Activated CD4-positive, alpha-beta T cell treated with anti-CD3 and anti-CD28 coated beads for 1 hour (primary cell): Measurements from ENCODE around the gene NKD1.
"Not testable (repeated sequence)": the region's sequence is repeated elsewhere in the genome, so short reads cannot be mapped to it uniquely, and the experiment has no call there.

Source experiments
- DNase-seq: peaks from one replicate; pipeline ENCODE4 v3.0.0-alpha.2; 2020

Gene NKD1

GRCh38 chr16:50559804-50560514 lies 11.8 kb downstream of the NKD1 start:
- no peak for DNase-seq

DNA sequence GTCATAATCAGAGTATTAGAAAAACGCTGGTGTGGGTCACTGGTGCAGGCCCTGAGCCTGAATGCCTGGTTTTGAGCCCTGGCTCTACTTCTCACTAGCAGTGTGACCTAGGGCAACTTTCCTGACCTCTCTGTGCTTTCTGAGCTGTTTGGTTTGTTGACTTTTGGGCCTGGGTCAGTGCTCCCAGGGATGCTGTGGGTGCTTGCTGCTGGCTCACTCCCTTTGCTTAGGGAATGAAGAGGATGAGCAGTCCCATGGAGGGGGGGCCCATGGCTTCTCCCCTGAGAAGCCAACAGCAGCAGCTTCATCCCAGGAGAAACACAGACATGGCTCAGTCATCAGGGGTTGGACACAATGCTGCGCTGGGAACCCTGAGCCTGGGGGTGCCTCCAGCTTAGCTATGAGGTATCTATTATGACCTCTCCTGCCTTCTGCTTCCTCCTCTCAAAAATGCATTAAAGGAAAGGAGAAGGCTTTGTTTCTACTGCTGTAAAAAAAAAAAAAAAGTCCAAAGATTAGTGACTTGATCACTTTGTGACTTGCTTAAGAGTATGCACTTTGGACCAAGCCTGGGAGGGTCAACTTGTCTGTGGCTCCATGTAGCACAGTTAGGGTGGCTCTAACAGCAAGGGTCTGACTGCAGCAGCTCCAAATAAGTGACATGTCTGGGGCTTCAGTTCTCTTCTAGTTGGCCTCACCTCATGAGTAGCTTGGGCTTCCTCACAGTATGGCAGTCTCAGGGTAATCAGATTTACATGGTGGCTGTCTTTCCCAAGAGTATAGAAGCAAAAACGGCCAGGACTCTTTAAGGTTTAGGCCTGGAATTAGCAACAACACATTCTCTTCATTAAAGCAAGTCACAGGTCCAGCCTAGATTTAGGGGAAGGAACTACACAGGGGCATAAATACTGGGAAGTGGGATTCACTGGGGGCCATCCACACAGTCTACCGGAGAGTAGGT lies 13.0 kb downstream of the NKD1 start:
- no peak for DNase-seq

DNA sequence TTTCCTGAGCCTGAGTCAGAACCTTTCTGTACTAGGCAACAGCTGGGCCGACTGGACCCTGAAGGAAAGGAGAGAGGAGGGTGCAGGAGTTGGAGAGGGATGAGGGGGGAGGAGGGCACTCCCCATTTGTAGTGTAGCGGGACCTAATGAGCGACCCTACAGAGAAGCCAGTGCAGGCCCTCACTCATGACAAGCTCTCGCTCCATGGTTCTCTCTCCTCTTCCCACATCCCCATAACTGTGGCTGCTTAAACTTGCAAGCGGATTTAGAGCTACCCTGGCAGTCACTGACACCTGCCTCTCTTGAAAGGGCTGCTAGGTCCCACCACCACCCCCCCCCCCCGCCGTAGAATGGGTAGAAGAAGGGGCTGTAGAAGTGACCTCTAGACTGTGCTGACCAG lies 14.5 kb downstream of the NKD1 start:
- DNase-seq = no peak

DNA sequence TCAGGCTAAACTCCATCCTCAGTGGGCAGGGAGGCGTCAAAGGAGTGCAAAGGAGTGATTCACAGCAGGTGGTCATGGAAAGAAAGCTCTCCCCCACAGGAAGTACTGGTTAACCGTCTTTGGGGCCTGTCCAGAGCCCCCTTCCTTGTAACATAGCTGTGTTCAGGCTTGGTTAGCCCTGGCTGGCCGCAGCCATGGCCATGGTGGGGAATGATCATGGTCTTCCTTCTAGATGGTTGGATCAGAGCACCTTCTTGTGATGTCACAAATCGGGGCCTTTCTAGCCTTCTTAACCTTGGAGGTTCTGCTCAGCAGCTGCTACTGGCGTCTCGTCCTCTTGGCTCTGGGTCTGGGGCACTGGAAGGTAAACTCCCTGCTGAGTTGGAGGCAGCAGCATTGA lies 15.8 kb downstream of the NKD1 start:
- DNase-seq = no peak

DNA sequence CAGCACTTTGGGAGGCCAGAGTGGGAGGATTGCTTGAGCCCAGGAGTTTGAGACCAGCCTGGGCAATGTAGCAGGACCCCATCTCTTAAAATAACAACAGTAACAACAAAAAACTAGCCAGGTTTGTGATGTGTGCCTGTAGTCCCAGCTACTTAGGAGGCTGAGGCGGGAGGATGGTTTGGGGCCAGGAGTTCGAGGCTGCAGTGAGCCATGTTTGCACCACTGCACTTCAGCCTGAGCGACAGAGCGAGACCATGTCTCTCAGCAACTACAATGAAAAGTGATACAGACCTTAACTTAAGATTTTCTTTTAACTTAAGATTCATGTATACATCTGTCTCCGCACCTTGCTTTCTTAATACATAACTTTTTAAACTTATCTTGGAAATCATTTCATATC lies 17.2 kb downstream of the NKD1 start:
- DNase-seq = no peak

DNA sequence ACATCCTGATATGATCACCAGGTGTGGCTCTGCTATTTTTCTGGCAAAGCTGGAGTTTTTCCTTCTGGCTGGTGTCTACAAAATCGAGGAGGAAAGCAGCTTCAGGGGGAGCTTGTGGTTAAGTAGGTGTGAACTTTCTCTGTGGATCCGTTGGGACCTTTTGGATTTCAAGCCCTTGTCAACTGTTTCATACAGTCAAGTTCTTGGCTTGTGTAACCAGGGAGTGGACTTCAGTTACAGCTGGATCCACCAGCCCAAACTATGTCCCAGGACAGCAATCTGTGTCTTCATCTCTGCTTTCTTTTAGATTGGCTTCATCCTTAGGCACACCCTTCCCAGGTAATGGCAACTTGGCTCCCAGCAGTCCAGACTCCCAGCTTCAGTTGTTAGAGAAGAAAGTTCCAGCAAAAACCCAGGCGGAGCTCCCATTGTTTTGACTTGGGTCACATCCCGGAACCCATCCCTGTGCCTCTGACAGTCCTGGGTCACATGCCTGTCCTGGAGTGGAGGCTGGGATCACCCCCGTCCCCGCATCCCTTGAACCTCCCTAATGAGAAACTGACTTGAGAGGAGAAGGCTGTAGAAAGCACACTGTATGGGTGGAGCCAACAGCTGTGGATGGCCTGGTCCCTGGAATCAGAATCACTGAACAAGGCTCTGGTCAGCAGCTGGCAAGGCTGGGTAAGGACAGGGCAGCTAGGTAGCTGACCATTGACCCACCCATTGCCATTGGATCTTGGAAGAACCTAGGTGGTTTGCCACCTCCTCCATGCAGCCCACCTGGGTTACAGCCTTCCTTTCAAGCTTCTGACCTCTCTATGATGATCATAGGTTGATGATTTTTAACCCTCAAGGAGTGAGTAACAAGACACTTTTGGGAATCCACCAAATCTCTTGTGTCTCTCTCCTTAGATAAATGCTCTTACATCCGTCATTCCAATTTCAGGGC lies 18.1 kb downstream of the NKD1 start:
- DNase-seq = no peak

GRCh38 chr16:50567651-50568050 lies 19.5 kb downstream of the NKD1 start:
- DNase-seq = no peak

- DNase-seq = no peak
Observed at GRCh38 chr16:50568187-50568815, 20.1 kb downstream of the NKD1 start.

DNA sequence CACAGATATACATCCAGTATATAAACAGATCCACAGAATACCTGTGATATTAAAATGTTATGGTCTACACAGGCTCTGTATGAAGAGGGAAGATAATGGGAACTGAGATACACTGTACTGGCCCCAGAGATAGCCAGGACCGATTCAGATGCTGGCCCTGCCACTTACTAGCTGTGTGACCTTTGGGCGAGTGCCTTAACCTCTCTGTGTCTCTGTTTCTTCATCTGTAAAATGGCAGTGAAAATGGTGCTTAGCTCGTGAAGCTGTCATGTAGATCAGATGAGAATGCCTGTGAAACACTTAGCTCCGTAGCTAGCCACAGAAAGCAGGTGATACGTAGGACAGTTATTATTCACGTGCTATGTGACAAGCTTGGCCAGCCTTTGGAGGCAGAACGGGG lies 22.2 kb downstream of the NKD1 start:
- no peak for DNase-seq

- no peak for DNase-seq
Observed at GRCh38 chr16:50570808-50571598, 22.8 kb downstream of the NKD1 start.

DNA sequence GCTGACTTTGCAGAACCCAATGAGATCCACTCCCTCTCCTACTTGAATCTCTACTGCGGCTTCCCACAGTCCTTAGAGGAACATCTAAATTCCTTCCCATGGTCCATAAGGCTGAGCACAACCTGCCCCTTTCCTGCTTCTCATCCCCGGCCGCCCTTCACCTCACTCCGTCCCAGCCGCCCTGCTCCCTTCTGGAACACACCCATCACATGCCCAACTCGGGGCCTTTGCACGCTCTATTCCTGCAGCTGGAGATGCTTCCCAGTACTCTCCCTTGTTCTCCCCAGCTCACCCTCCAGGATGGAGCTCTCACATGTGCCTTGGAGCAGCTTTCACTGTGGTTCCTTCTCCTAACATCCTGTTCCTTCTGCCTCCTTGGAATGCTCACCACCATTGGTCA lies 23.6 kb downstream of the NKD1 start:
- DNase-seq = no peak

DNA sequence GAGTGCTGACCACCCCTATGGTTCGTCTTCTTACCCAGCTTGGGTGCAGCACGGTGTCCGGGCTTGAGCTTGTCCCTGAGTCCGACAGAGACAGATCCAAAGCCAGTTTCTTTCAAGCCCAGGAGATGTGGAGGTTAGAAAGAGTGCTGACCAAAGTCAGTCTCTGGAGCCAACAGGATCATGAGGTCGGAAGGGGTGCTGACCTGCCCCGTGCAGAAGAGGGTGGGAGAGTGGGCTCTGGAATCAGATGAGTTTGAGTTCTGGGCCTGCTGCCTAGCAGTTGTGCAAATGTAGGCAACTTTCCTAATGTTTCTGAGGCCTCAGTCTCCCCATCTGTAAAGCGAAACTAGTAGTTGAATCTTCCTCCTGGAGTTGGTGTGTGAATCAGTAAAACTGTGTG lies 24.5 kb downstream of the NKD1 start:
- DNase-seq = no peak

- DNase-seq = no peak
Observed at GRCh38 chr16:50573279-50573678, 25.1 kb downstream of the NKD1 start.

DNA sequence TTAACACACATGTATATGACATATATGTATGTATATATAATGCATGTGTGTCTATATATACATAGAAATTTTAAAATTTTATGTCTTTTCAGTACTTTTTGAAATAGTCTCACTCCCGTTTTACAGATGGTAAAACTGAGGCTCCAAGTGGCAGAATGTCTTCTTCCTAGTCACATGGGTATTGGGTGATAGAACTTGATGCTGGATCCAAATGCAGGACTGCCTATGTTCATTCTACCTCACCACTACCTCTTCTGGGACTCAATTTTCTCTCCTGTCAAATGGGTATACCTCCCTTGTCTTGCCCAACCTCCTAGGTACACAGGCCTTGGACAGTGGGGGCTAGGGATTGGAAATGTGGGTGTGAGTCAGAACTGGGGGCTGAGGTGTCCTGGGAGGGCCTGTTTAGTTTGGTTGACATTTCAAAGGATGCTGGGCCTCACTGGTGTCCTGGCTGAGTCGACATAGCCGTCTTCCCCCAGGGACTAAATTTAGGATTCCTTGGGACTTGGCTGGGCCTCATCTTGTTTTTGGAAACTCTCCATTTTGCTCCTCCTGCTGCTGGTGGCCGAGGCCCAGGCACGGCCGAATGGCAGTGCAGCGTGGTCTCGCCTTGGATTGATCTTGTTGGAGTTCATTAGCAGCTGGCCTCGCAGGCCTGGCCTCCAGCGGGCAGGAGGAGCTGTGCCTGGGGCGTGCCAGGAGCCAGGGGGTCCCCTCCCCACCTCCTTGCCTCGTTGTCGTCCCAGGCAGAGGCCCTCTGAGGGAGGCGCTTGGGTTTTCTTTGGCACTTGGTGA lies 25.9 kb downstream of the NKD1 start:
- no peak for DNase-seq

GRCh38 chr16:50574745-50575136 lies 26.5 kb downstream of the NKD1 start:
- DNase-seq = no peak

DNA sequence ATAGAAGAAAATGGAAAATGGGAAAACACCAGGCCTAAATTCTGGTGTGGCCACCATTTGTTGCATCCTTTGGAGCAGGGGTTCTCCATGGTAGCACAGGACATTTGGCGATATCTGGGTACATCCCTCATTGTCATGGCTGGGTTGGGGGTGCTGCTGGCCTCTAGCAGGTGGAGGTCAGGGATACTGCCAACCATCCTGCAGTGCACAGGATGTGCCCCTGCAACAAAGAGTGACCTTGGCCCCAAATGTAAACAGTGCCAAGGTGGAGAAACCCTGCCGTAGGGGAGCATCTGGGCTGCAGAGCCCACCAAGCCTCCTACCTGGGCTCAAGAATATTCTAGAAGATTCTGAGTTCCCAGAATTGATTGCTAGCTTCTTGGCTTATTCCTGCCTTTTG lies 27.5 kb downstream of the NKD1 start:
- DNase-seq = no peak

DNA sequence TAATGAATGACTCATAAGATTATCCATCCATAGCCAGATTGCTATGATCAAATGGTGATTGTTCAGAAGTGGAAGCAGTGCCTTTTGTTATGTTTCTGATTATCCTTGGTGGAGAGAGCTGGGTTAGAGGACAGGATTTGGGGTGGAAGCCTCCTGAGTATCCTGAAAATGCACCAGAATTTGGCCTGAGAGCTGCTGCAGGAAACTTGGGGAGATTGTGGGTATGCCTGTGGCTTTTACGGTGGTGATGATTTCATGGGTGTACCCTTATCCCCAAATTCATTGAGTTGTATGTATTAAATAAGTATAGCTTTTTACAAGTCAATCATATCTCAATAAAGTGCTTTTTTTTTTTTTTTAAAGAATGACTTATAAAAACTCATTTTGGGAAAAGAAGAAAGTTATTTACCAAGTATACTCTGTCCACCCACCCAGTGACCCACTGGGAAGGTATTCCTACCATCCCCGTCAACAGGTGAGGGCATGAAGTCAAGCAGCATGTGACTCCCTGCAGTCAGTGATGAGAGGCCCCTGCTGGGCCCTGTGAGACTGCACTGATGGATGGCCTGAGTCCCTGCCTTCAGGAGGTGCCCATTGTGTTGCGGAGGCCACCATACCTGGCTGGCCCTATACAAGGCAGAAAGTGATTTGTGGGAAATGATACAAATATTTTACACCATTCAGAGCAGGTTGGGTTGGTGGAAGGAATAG lies 28.4 kb downstream of the NKD1 start:
- no peak for DNase-seq

DNA sequence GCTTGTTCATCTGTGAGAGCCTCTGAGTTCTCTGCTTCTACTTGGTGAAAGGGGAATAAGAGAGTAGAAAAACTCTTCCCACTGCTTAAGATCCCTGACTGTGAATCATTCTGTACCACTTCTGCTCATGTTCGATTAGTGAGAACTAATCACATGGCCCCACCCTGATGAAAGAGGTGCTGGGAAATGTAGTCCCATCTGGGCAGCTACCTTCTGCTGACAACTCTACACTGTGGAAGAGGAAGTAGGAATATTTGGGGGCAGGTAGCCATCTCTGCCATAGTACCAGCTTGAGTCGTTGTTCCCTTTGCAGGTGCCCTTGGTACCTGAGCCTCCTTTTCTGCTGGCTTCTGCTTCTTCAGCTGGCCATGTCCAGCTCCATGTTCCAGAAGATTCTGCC lies 29.9 kb downstream of the NKD1 start:
- DNase-seq = no peak

GRCh38 chr16:50579373-50579772 lies 31.2 kb downstream of the NKD1 start:
- DNase-seq = not testable (repeated sequence)

DNA sequence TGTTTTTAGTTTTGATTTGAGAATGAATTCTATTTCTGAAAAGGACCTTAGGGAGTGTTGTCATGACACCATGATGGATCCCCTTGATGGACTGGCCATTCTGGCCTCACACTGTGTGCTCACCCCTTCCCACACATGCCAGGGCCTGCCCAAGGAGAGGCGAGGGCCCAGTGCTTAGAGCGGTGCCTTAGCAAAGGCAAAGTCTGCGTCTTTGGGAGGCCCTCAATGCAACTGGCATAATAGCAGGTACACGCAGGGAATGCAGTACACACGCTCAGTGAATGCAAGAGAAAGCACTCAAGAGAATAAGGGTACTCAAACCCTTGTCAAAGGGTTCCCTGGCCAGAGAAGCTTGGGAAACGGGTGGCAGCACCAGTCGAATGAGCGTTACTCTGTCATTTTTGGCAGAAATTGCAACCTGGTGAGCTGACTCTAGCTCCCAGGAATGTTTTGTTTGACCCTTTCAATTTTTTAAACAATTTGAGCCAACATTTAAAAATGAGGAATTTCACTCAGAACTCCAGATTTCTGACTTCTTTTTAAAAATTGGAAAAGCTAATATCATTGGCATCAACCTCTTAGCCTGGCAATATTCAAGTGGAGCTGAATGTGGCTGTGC lies 32.1 kb downstream of the NKD1 start:
- DNase-seq = no peak
